GM18502 (cell line): ENCODE results near the gene ESPN.
A peak's percentile ranks its signal among the peaks of the same experiment; 100 is the strongest.
"Not testable (repeated sequence)": the region's sequence is repeated elsewhere in the genome, so short reads cannot be mapped to it uniquely, and the experiment has no call there.

Source experiments
- ATAC-seq: cut with Tn5 transposase; IDR thresholded peaks from one replicate; pipeline ENCODE4 v1.9.1; 2021; ENCODE audit warnings: mild to moderate bottlenecking; ENCODE audit not compliant: unreplicated experiment, poor library complexity

ESPN gene

GRCh38 chr1:6424619-6425593, at the start of gene ESPN:
TSS of gene ESPN (plus strand) at chr1:6424776. CDS start at chr1:6424956, 180 bp downstream.
- ATAC-seq, result no peak

GRCh38 chr1:6378096-6378746, 46.4 kb upstream of the ESPN start:
- no peak for ATAC-seq

- no peak for ATAC-seq
These were observed 44.5 kb upstream of the ESPN start for GRCh38 chr1:6380037-6380436.

GRCh38 chr1:6384135-6384534, 40.4 kb upstream of the ESPN start:
- no peak for ATAC-seq

GRCh38 chr1:6384962-6385361, 39.6 kb upstream of the ESPN start:
- ATAC-seq, result no peak

GRCh38 chr1:6385488-6386191, 38.9 kb upstream of the ESPN start:
- no peak for ATAC-seq

GRCh38 chr1:6386371-6386949, 38.1 kb upstream of the ESPN start:
- no peak for ATAC-seq

- ATAC-seq, result no peak
These were observed 34.6 kb upstream of the ESPN start for GRCh38 chr1:6389971-6390370.

GRCh38 chr1:6391951-6392808, 32.4 kb upstream of the ESPN start:
- peak; percentile 16 for ATAC-seq

- ATAC-seq, result peak; percentile 27
These were observed 31.7 kb upstream of the ESPN start for GRCh38 chr1:6392809-6393399.

GRCh38 chr1:6393400-6394187, 31.0 kb upstream of the ESPN start, which contains the start of gene ACOT7:
TSS of gene ACOT7 (minus strand) at chr1:6393767. CDS start at chr1:6393399, 368 bp downstream.
- peak; percentile 80 for ATAC-seq

- ATAC-seq, result not testable (repeated sequence)
These were observed 29.4 kb upstream of the ESPN start for GRCh38 chr1:6395130-6395529.

- not testable (repeated sequence) for ATAC-seq
These were observed 28.8 kb upstream of the ESPN start for GRCh38 chr1:6395781-6396244.

- no peak for ATAC-seq
These were observed 27.6 kb upstream of the ESPN start for GRCh38 chr1:6396998-6397397.

GRCh38 chr1:6397844-6398441, 26.6 kb upstream of the ESPN start:
- no peak for ATAC-seq

- no peak for ATAC-seq
These were observed 25.3 kb upstream of the ESPN start for GRCh38 chr1:6399294-6399693.

GRCh38 chr1:6401673-6402072, 22.9 kb upstream of the ESPN start:
- ATAC-seq, result no peak

- ATAC-seq, result no peak
These were observed 16.6 kb upstream of the ESPN start for GRCh38 chr1:6408023-6408422.
